K562 (cell line): ENCODE data around the gene MRPL44. TPM values are rescaled to one million over a fixed set of nuclear protein-coding genes. Genes with fewer than 3 reads are reported as not detected.

Source experiments
- SRSF7 ChIP-seq: fragments of 200-400 bp; formaldehyde crosslinking; optimal IDR thresholded peaks from 2 replicates; pipeline ENCODE3; 2017; ENCODE audit warnings: mild to moderate bottlenecking, low read depth, low read length
- polyA plus RNA-seq, 8 experiments: library from polyadenylated mRNA; depleted of rRNA in 4 of 8; stranded (reverse) in 5 of 8; unstranded in 3 of 8; fragments of >200 nt; fragmentation: Nextera tagmentation in 2 of 8; fragmentation: Illumina TruSeq in 1 of 8; extraction: Ambion mirVana in 2 of 8; extraction: Trizol in 1 of 8; gene quantifications; 2 replicates each; pipeline versions ENCODE4 v1.2.1 to v1.2.3, GENCODE V29; 2011 to 2014; ENCODE audit warnings: inconsistent platforms in 1 of 8, missing spikeins in 1 of 8
- total RNA-seq, 7 experiments: library from RNA; depleted of rRNA in 6 of 7; stranded (reverse); fragments of >200 nt in 6 of 7; fragmentation: Illumina TruSeq in 2 of 7; extraction: Trizol in 2 of 7; gene quantifications; 2 replicates each; pipeline versions ENCODE4 v1.2.1 to v1.2.3, GENCODE V29; 2011 to 2021; ENCODE audit warnings: low replicate concordance in 1 of 7
- TF ChIP-seq, protein P1 (sequence below), 2 experiments: fragments of 450-650 bp; formaldehyde crosslinking in 1 of 2; IDR thresholded peaks; 2 replicates each; pipeline versions ENCODE4 v1.4.0 to v1.6.1; 2014 to 2020; ENCODE audit warnings: mild to moderate bottlenecking in 2 of 2, borderline replicate concordance in 1 of 2, low read depth in 1 of 2

The MRPL44 gene
- total and polyA plus RNA-seq, 9 of the 15 experiments (the other 6 are each of a cell fraction or from before 2014, with no cell fraction given), result 10.4 to 26.0 (median 20.2) TPM

GRCh38 chr2:223937535-223937934 lies 19.7 kb upstream of the MRPL44 start (continued):
- TF ChIP-seq, protein P1, sequence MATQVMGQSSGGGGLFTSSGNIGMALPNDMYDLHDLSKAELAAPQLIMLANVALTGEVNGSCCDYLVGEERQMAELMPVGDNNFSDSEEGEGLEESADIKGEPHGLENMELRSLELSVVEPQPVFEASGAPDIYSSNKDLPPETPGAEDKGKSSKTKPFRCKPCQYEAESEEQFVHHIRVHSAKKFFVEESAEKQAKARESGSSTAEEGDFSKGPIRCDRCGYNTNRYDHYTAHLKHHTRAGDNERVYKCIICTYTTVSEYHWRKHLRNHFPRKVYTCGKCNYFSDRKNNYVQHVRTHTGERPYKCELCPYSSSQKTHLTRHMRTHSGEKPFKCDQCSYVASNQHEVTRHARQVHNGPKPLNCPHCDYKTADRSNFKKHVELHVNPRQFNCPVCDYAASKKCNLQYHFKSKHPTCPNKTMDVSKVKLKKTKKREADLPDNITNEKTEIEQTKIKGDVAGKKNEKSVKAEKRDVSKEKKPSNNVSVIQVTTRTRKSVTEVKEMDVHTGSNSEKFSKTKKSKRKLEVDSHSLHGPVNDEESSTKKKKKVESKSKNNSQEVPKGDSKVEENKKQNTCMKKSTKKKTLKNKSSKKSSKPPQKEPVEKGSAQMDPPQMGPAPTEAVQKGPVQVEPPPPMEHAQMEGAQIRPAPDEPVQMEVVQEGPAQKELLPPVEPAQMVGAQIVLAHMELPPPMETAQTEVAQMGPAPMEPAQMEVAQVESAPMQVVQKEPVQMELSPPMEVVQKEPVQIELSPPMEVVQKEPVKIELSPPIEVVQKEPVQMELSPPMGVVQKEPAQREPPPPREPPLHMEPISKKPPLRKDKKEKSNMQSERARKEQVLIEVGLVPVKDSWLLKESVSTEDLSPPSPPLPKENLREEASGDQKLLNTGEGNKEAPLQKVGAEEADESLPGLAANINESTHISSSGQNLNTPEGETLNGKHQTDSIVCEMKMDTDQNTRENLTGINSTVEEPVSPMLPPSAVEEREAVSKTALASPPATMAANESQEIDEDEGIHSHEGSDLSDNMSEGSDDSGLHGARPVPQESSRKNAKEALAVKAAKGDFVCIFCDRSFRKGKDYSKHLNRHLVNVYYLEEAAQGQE (IDR thresholded peaks at IDR 0.05; ENCODE audit: borderline replicate concordance), result no peak
- TF ChIP-seq, protein P1 (CRISPR knock-in tag; IDR thresholded peaks at IDR 0.05; ENCODE audit: low read depth), result no peak
- no peak for TF ChIP-seq SRSF7
